ENCODE results near the gene MLLT3.

DNA sequence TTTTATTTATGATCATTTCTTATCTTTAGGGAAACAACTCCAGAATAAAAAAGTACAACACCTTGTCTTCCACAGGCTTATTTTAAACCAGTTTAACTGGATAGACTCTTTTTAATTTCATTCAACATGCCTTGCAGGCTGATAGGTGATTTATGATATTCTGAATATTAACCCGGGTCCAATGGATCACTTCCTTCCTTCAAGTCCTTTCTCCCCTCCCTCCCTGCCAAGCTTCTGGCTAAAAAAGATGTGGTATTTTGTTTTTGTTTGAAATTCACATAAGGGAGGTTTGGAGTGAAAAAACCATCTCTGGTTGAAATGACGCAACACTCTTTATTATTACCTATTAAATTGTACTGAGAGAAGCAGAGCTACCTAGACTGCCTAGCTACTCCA, 265.3 kb downstream of the MLLT3 start:
- no peak for TF ChIP-seq CTCF (IDR thresholded peaks at IDR 0.05)
- TF ChIP-seq POLR2A (IDR thresholded peaks at IDR 0.05): no peak

Measured in prostate gland (tissue), 2 donors.